GM13977 (cell line): Measurements from ENCODE around the gene PIK3R2.
"Not testable (repeated sequence)": the region's sequence is repeated elsewhere in the genome, so short reads cannot be mapped to it uniquely, and the experiment has no call there.

Source experiments
- DNase-seq: peaks from one replicate; pipeline ENCODE4 v3.0.0; 2012; ENCODE audit warnings: low spot score
- CTCF ChIP-seq: IDR thresholded peaks from 2 replicates; pipeline ENCODE4 v1.5.1; 2012; ENCODE audit warnings: mild to moderate bottlenecking, control low read depth; ENCODE audit not compliant: insufficient read depth; ENCODE audit errors: extremely low read depth, missing control alignments
- in situ Hi-C: fragments of 300-500 bp; cut with MboI; formaldehyde crosslinking; loops from one replicate; pipeline ENCODE4 v1.12.0; 2022; ENCODE audit warnings: low sequenced_read_pairs, low pct_unique_long_range_greater_than_20kb, mixed read lengths, inconsistent platforms; ENCODE audit not compliant: unreplicated experiment

Gene PIK3R2

GRCh38 chr19:18204394-18205199, 51.6 kb downstream of the PIK3R2 start:
- in situ Hi-C loops, result loop anchor here (10.0 kb wide), 1 partner anchor 50 kb away; a partner anchor contains a TSS
- no peak for TF ChIP-seq CTCF
- DNase-seq, result no peak

- TF ChIP-seq CTCF, result no peak
- DNase-seq, result peak; percentile 83
- in situ Hi-C loops, result loop anchor here (10.0 kb wide), 1 partner anchor 49 kb away; a partner anchor contains a TSS
Observed at GRCh38 chr19:18205200-18205892, 52.4 kb downstream of the PIK3R2 start.

- in situ Hi-C loops, result loop anchor here (10.0 kb wide), 1 partner anchor 49 kb away; a partner anchor contains a TSS
- no peak for TF ChIP-seq CTCF
- DNase-seq, result no peak
Observed at GRCh38 chr19:18206018-18206417, 53.1 kb downstream of the PIK3R2 start.

GRCh38 chr19:18208098-18208951, 55.4 kb downstream of the PIK3R2 start:
- DNase-seq, result peak; percentile 64
- TF ChIP-seq CTCF, result peak; percentile 77
- in situ Hi-C loops, result loop anchor here (10.0 kb wide), 1 partner anchor 46 kb away; a partner anchor contains a TSS

- DNase-seq, result not testable (repeated sequence)
- in situ Hi-C loops, result loop anchor here (10.0 kb wide), 1 partner anchor 45 kb away; a partner anchor contains a TSS
Observed at GRCh38 chr19:18209912-18210311, 56.9 kb downstream of the PIK3R2 start.

- TF ChIP-seq CTCF, result no peak
- in situ Hi-C loops, result no loop called here
- DNase-seq, result no peak
Observed at GRCh38 chr19:18211683-18212082, 58.7 kb downstream of the PIK3R2 start.
